HepG2 (cell line): ENCODE measurements around the gene HLF. TPM values are rescaled to one million over a fixed set of nuclear protein-coding genes. Genes with fewer than 3 reads are reported as not detected.

Experiments
- AFF4 ChIP-seq: sonication (generic); formaldehyde crosslinking; IDR thresholded peaks from 2 replicates; pipeline ENCODE4 v1.4.0; 2020; ENCODE audit warnings: missing genetic modification reagents
- CBX2 ChIP-seq, 2 experiments: fragments of 200-600 bp in 1 of 2; sonication (generic); formaldehyde crosslinking in 1 of 2; IDR thresholded peaks; 2 replicates each; pipeline versions ENCODE4 v1.7.0 to v1.8.1; 2018 to 2022; ENCODE audit warnings: low read depth in 2 of 2, low read length in 1 of 2, mild to moderate bottlenecking in 1 of 2, missing genetic modification reagents in 1 of 2
- E2F1 ChIP-seq: sonication (generic); formaldehyde crosslinking; IDR thresholded peaks from 2 replicates; pipeline ENCODE4 v1.5.0; 2020; ENCODE audit warnings: missing genetic modification reagents
- HBP1 ChIP-seq: IDR thresholded peaks from 2 replicates; pipeline ENCODE4 v1.6.1; 2016; ENCODE audit warnings: low read depth, control low read depth
- IRF1 ChIP-seq: sonication (generic); formaldehyde crosslinking; IDR thresholded peaks from 2 replicates; pipeline ENCODE4 v1.4.0; 2020; ENCODE audit warnings: low read depth, mild to moderate bottlenecking, missing genetic modification reagents
- IRF9 ChIP-seq: sonication (generic); formaldehyde crosslinking; IDR thresholded peaks from 2 replicates; pipeline ENCODE4 v1.8.0; 2022; ENCODE audit warnings: missing genetic modification reagents, mild to moderate bottlenecking, borderline replicate concordance
- NR1H2 ChIP-seq: sonication (generic); formaldehyde crosslinking; IDR thresholded peaks from 2 replicates; pipeline ENCODE4 v1.8.1; 2022; ENCODE audit warnings: low read depth, missing genetic modification reagents, borderline replicate concordance
- PRPF4 ChIP-seq: fragments of 200-400 bp; formaldehyde crosslinking; IDR thresholded peaks from 2 replicates; pipeline ENCODE4 v1.6.1; 2016; ENCODE audit warnings: low read length, low read depth; ENCODE audit not compliant: poor library complexity, severe bottlenecking
- SKIL ChIP-seq: sonication (generic); formaldehyde crosslinking; IDR thresholded peaks from 2 replicates; pipeline ENCODE4 v1.8.0; 2022; ENCODE audit warnings: missing genetic modification reagents, mild to moderate bottlenecking, moderate library complexity, borderline replicate concordance
- SNAI1 ChIP-seq: sonication (generic); formaldehyde crosslinking; IDR thresholded peaks from 2 replicates; pipeline ENCODE4 v1.5.0; 2020; ENCODE audit warnings: mild to moderate bottlenecking, missing genetic modification reagents, borderline replicate concordance
- STAG1 ChIP-seq: sonication (generic); formaldehyde crosslinking; IDR thresholded peaks from 2 replicates; pipeline ENCODE4 v1.4.0; 2020; ENCODE audit warnings: missing genetic modification reagents
- ZFP37 ChIP-seq: sonication (generic); formaldehyde crosslinking; IDR thresholded peaks from 2 replicates; pipeline ENCODE4 v1.4.0; 2020; ENCODE audit warnings: missing genetic modification reagents, borderline replicate concordance
- ZNF543 ChIP-seq: sonication (generic); formaldehyde crosslinking; IDR thresholded peaks from 2 replicates; pipeline ENCODE4 v1.4.0; 2020; ENCODE audit warnings: mild to moderate bottlenecking, missing genetic modification reagents
- ZNF678 ChIP-seq: sonication (generic); formaldehyde crosslinking; IDR thresholded peaks from 2 replicates; pipeline ENCODE4 v1.4.0; 2020; ENCODE audit warnings: mild to moderate bottlenecking, missing genetic modification reagents
- ZNF7 ChIP-seq: IDR thresholded peaks from 2 replicates; pipeline ENCODE4 v1.6.1; 2016; ENCODE audit warnings: missing biosample characterization, missing genetic modification reagents
- ZNF883 ChIP-seq: sonication (generic); formaldehyde crosslinking; IDR thresholded peaks from 2 replicates; pipeline ENCODE4 v1.5.1; 2020; ENCODE audit warnings: mild to moderate bottlenecking, missing genetic modification reagents; ENCODE audit errors: not compliant biosample characterization
- polyA plus RNA-seq, 8 experiments: library from polyadenylated mRNA; depleted of rRNA in 3 of 8; stranded (reverse) in 7 of 8; unstranded in 1 of 8; fragments of >200 nt; fragmentation: Illumina TruSeq in 4 of 8; extraction: Trizol in 4 of 8; gene quantifications; 2 replicates each; pipeline versions ENCODE4 v1.2.1 to v1.2.3, GENCODE V29; 2011 to 2016; ENCODE audit warnings: low read depth in 4 of 8, missing spikeins in 1 of 8, mixed read lengths in 1 of 8; ENCODE audit not compliant: insufficient read depth in 1 of 8
- total RNA-seq, 5 experiments: library from RNA; depleted of rRNA; stranded (reverse); fragments of >200 nt; fragmentation: Illumina TruSeq; extraction: Trizol; gene quantifications; 2 replicates each; pipeline ENCODE4 v1.2.3, GENCODE V29; 2016; ENCODE audit warnings: low read depth in 1 of 5

Gene HLF
- total and polyA plus RNA-seq, 2 of the 13 experiments (the other 11 are each of a cell fraction or from before 2014, with no cell fraction given), result 202 to 346 TPM

GRCh38 chr17:55284001-55284884, 19.5 kb downstream of the HLF start (continued):
- TF ChIP-seq E2F1 (CRISPR knock-in tag) (peak; percentile 26; the same call in 1 of the 2 replicates), IRF9 (no peak), STAG1 (CRISPR knock-in tag) (peak; percentile 30), ZNF678 (peak; percentile 62; the same call in 1 of the 2 replicates), CBX2 (IDR thresholded peaks at IDR 0.05; ENCODE audit: low read depth, low read length) (no peak), CBX2 (CRISPR knock-in tag; IDR thresholded peaks at IDR 0.05; ENCODE audit: low read depth) (no peak), IRF1 (CRISPR knock-in tag) (no peak), ZNF543 (CRISPR knock-in tag) (no peak), PRPF4 (no peak), HBP1 (CRISPR knock-in tag) (peak; percentile 35; the same call in 1 of the 2 replicates), SKIL (CRISPR knock-in tag) (peak; percentile 90), ZNF883 (CRISPR knock-in tag) (peak; percentile 74), AFF4 (CRISPR knock-in tag) (peak; percentile 97), ZFP37 (CRISPR knock-in tag) (peak; percentile 39), SNAI1 (no peak), NR1H2 (CRISPR knock-in tag) (no peak), ZNF7 (CRISPR knock-in tag) (peak; percentile 97)
